ENCODE results near the gene CACHD1.

CACHD1 gene

GRCh38 chr1:64550510-64550909 lies 80.6 kb downstream of the CACHD1 start:
- no peak overlapping the region for H3K4me3 ChIP-seq (ENCODE audit: low read depth, low read length)
- DNase-seq (ENCODE audit: low read depth): no peak
- no peak for TF ChIP-seq CTCF (IDR thresholded peaks at IDR 0.05; ENCODE audit: low read depth, low read length, missing control alignments)

GRCh38 chr1:64550946-64551605 lies 81.1 kb downstream of the CACHD1 start:
- no peak overlapping the region for H3K4me3 ChIP-seq (ENCODE audit: low read depth, low read length)
- no peak for DNase-seq (ENCODE audit: low read depth)
- no peak for TF ChIP-seq CTCF (IDR thresholded peaks at IDR 0.05; ENCODE audit: low read depth, low read length, missing control alignments)

GRCh38 chr1:64553285-64553684 lies 83.4 kb downstream of the CACHD1 start:
- DNase-seq (ENCODE audit: low read depth): no peak
- TF ChIP-seq CTCF (IDR thresholded peaks at IDR 0.05; ENCODE audit: low read depth, low read length, missing control alignments): no peak
- H3K4me3 ChIP-seq (ENCODE audit: low read depth, low read length): no peak overlapping the region

- DNase-seq (ENCODE audit: low read depth): no peak
- TF ChIP-seq CTCF (IDR thresholded peaks at IDR 0.05; ENCODE audit: low read depth, low read length, missing control alignments): no peak
- no peak overlapping the region for H3K4me3 ChIP-seq (ENCODE audit: low read depth, low read length)
Measured at GRCh38 chr1:64555947-64556346, 86.0 kb downstream of the CACHD1 start.

GRCh38 chr1:64561993-64562392 lies 92.1 kb downstream of the CACHD1 start:
- H3K4me3 ChIP-seq (ENCODE audit: low read depth, low read length): no peak overlapping the region
- no peak for TF ChIP-seq CTCF (IDR thresholded peaks at IDR 0.05; ENCODE audit: low read depth, low read length, missing control alignments)
- DNase-seq (ENCODE audit: low read depth): no peak

- no peak for TF ChIP-seq CTCF (IDR thresholded peaks at IDR 0.05; ENCODE audit: low read depth, low read length, missing control alignments)
Measured at GRCh38 chr1:64563958-64564565, 94.1 kb downstream of the CACHD1 start.

GRCh38 chr1:64564891-64565290 lies 95.0 kb downstream of the CACHD1 start:
- no peak for DNase-seq (ENCODE audit: low read depth)
- no peak for TF ChIP-seq CTCF (IDR thresholded peaks at IDR 0.05; ENCODE audit: low read depth, low read length, missing control alignments)

More at GRCh38 chr1:64563958-64564565, 94.1 kb downstream of the CACHD1 start:
- DNase-seq (ENCODE audit: low read depth): no peak
- H3K4me3 ChIP-seq (ENCODE audit: low read depth, low read length): no peak overlapping the region

More at GRCh38 chr1:64564891-64565290, 95.0 kb downstream of the CACHD1 start:
- no peak overlapping the region for H3K4me3 ChIP-seq (ENCODE audit: low read depth, low read length)

All from GM12864 (cell line).